Adrenal gland (tissue), 5 donors: ENCODE results near the gene ANKRD27.

Experiments
- CTCF ChIP-seq, 6 experiments: fragments of 450-650 bp in 4 of 6; fragments of 200-600 bp in 2 of 6; sonication (generic) in 1 of 6; IDR thresholded peaks; 1 replicate in 5 of 6; 2 replicates in 1 of 6; pipeline versions ENCODE4 v1.5.1 to v1.8.0; 2016 to 2021; ENCODE audit warnings: antibody characterized with exemption in 6 of 6, mild to moderate bottlenecking in 2 of 6, moderate library complexity in 1 of 6
- POLR2A ChIP-seq, 2 donors: fragments of 450-650 bp; IDR thresholded peaks; one replicate each; pipeline ENCODE4 v1.6.1; 2017; ENCODE audit warnings: antibody characterized with exemption in 2 of 2, mild to moderate bottlenecking in 2 of 2, moderate library complexity in 1 of 2
- donor health status: DM: no; HTN: no; CAD: no.

GRCh38 chr19:32605544-32605943 lies 69.4 kb downstream of the ANKRD27 start:
- TF ChIP-seq POLR2A (IDR thresholded peaks at IDR 0.05): no peak
- TF ChIP-seq CTCF (IDR thresholded peaks at IDR 0.05): no peak
